A549 (cell line): ENCODE data around the gene PLEKHD1. TPM values are rescaled to one million over a fixed set of nuclear protein-coding genes. Genes with fewer than 3 reads are reported as not detected.
A peak's percentile ranks its signal among the peaks of the same experiment; 100 is the strongest.

Experiments used
- ATAC-seq, 2 experiments: fragments of 200-7000 bp in 1 of 2; fragments of >200 bp in 1 of 2; cut with Nextera tagmentation in 1 of 2; cut with Tn5 transposase in 1 of 2; 3 replicates each; pipeline versions ENCODE4 v1.8.0 to v1.9.1; 2018 to 2020; ENCODE audit warnings: mild to moderate bottlenecking in 1 of 2, moderate library complexity in 1 of 2
- CTCF ChIA-PET: fragments of 300-600 bp; sonication (Branson Sonifier 250); formaldehyde crosslinking; extraction: SDS; loops from one replicate; lab custom pipeline; 2021; ENCODE audit warnings: antibody characterized with exemption, inconsistent platforms; lab: Yijun Ruan, JAX
- POLR2A ChIA-PET: fragments of 350-600 bp; formaldehyde crosslinking; extraction: SDS; loops from one replicate; lab custom pipeline; 2021; ENCODE audit warnings: antibody characterized with exemption, inconsistent platforms; lab: Yijun Ruan, JAX
- DNase-seq, 2 experiments: peaks; one replicate each; pipeline versions ENCODE4 v3.0.0 to v3.0.0-alpha.2; 2011 to 2016; ENCODE audit warnings: low read depth in 1 of 2, low spot score in 1 of 2
- FAIRE-seq: peaks from 2 replicates; lab custom pipeline; 2011; peaks lifted over from hg19 to GRCh38; lab: Jason Lieb, UNC
- H3K27ac ChIP-seq, 2 experiments: fragments of >200 bp; sonication (Bioruptor Twin); formaldehyde crosslinking; 3 replicates each; pipeline ENCODE4 v1.5.1; 2016 to 2017
- H3K4me1 ChIP-seq: fragments of >200 bp; sonication (Bioruptor Twin); formaldehyde crosslinking; 3 replicates; pipeline ENCODE4 v1.6.1; 2016
- H3K4me2 ChIP-seq: fragments of >200 bp; sonication (Bioruptor Twin); formaldehyde crosslinking; 3 replicates; pipeline ENCODE4 v1.6.1; 2016
- H3K4me3 ChIP-seq: fragments of >200 bp; sonication (Bioruptor Twin); formaldehyde crosslinking; 3 replicates; pipeline ENCODE4 v1.5.1; 2016
- H3K9me3 ChIP-seq: fragments of >200 bp; sonication (Bioruptor Twin); formaldehyde crosslinking; 3 replicates; pipeline ENCODE4 v1.6.1; 2016
- CEBPB ChIP-seq, 2 experiments: fragments of >200 bp in 1 of 2; sonication (Bioruptor Twin) in 1 of 2; formaldehyde crosslinking in 1 of 2; IDR thresholded peaks; 2 replicates each; pipeline ENCODE4 v1.6.1; 2012 to 2016
- CHD2 ChIP-seq: fragments of 150-350 bp; IDR thresholded peaks from 2 replicates; pipeline ENCODE4 v1.6.1; 2014; ENCODE audit warnings: low read length; ENCODE audit not compliant: partially characterized antibody
- CHD4 ChIP-seq: fragments of 200-600 bp; sonication (generic); IDR thresholded peaks from 2 replicates; pipeline ENCODE4 v1.6.1; 2016; ENCODE audit warnings: antibody characterized with exemption, mild to moderate bottlenecking, borderline replicate concordance
- ESRRA ChIP-seq: fragments of 150-350 bp; IDR thresholded peaks from 2 replicates; pipeline ENCODE4 v1.6.1; 2014; ENCODE audit warnings: mild to moderate bottlenecking, low read length, borderline replicate concordance
- HES2 ChIP-seq: fragments of >200 bp; sonication (Bioruptor Twin); formaldehyde crosslinking; IDR thresholded peaks from 2 replicates; pipeline ENCODE4 v1.6.1; 2016
- HOXA7 ChIP-seq: fragments of 250-450 bp; sonication (Bioruptor Pico); IDR thresholded peaks from 2 replicates; pipeline ENCODE4 v1.5.0; 2020; ENCODE audit warnings: mild to moderate bottlenecking, moderate library complexity
- HOXB13 ChIP-seq: fragments of 250-450 bp; sonication (Bioruptor Pico); IDR thresholded peaks from 2 replicates; pipeline ENCODE4 v1.5.0; 2020; ENCODE audit warnings: low read depth, mild to moderate bottlenecking, moderate library complexity
- JUN ChIP-seq, 2 experiments: fragments of >200 bp; sonication (Bioruptor Twin); formaldehyde crosslinking; IDR thresholded peaks; 2 replicates in 1 of 2; 3 replicates in 1 of 2; pipeline ENCODE4 v1.6.1; 2016 to 2017
- KDM5A ChIP-seq: fragments of 200-600 bp; sonication (generic); IDR thresholded peaks from 2 replicates; pipeline ENCODE4 v1.6.1; 2016; ENCODE audit warnings: antibody characterized with exemption, mild to moderate bottlenecking
- MYC ChIP-seq: IDR thresholded peaks from 2 replicates; pipeline ENCODE4 v1.6.1; 2012; ENCODE audit warnings: mild to moderate bottlenecking, inconsistent platforms, low read length, improper control_type of control experiment, borderline replicate concordance
- PBX3 ChIP-seq: IDR thresholded peaks from 2 replicates; pipeline ENCODE4 v1.6.1; 2012
- PHF8 ChIP-seq: fragments of 200-600 bp; sonication (generic); IDR thresholded peaks from 2 replicates; pipeline ENCODE4 v1.6.1; 2016; ENCODE audit warnings: low read depth, mild to moderate bottlenecking, antibody characterized with exemption, moderate library complexity, borderline replicate concordance
- POLR2AphosphoS2 ChIP-seq: conservative IDR thresholded peaks from 2 replicates; pipeline ENCODE4 v1.6.1; 2012; ENCODE audit warnings: low read length, improper control_type of control experiment, inconsistent platforms
- RARB ChIP-seq: fragments of 250-450 bp; sonication (Bioruptor Pico); IDR thresholded peaks from 2 replicates; pipeline ENCODE4 v1.8.0; 2021; ENCODE audit warnings: mild to moderate bottlenecking, moderate library complexity
- TP53 ChIP-seq: fragments of 250-450 bp; sonication (Bioruptor Pico); IDR thresholded peaks from 2 replicates; pipeline ENCODE4 v1.5.0; 2021; ENCODE audit warnings: mild to moderate bottlenecking, moderate library complexity
- ZNF302 ChIP-seq: fragments of 250-450 bp; sonication (Bioruptor Pico); IDR thresholded peaks from 2 replicates; pipeline ENCODE4 v1.9.0; 2021; ENCODE audit warnings: inconsistent platforms, mild to moderate bottlenecking, moderate library complexity
- ZSCAN20 ChIP-seq: fragments of 250-450 bp; sonication (Bioruptor Pico); IDR thresholded peaks from 2 replicates; pipeline ENCODE4 v1.8.0; 2022; ENCODE audit warnings: mild to moderate bottlenecking, moderate library complexity
- WGBS: methylation state at CpG from one replicate; pipeline ENCODE4 v1.1.6; 2017; ENCODE audit errors: missing lambda C conversion rate; 5-methylcytosine and 5-hydroxymethylcytosine counted together
- polyA plus RNA-seq, 4 experiments: library from polyadenylated mRNA; depleted of rRNA in 3 of 4; stranded (reverse); fragments of >200 nt; fragmentation: RNase III in 1 of 4; extraction: RNeasy Plus Mini Kit Qiagen cat#74134 plus additional on column Dnase treatment in 1 of 4; gene quantifications; 2 replicates in 3 of 4; 3 replicates in 1 of 4; pipeline ENCODE4 v1.2.3, GENCODE V29; 2011 to 2017
- TF ChIP-seq, protein P1 (sequence below): fragments of 200-600 bp; sonication (generic); IDR thresholded peaks from 2 replicates; pipeline ENCODE4 v1.6.1; 2016; ENCODE audit warnings: antibody characterized with exemption, mild to moderate bottlenecking, moderate library complexity
- TF ChIP-seq, protein P2 (sequence below): fragments of 150-350 bp; IDR thresholded peaks from 2 replicates; pipeline ENCODE4 v1.6.1; 2014; ENCODE audit warnings: low read depth, mild to moderate bottlenecking, low read length

PLEKHD1 gene
- polyA plus RNA-seq, 2 of the 4 experiments (the other 2 are of a cell fraction), result 0.01 to 0.04 TPM

GRCh38 chr14:69451941-69452340 lies 32.6 kb upstream of the PLEKHD1 start:
- POLR2A ChIA-PET, result no interaction called here
- 89% methylated on average over 2 of the region's 2 CpGs for WGBS
- TF ChIP-seq RARB (CRISPR knock-in tag) (no peak), CHD2 (no peak), JUN (IDR thresholded peaks at IDR 0.05) (no peak), ZNF302 (CRISPR knock-in tag) (no peak), POLR2AphosphoS2 (no peak), KDM5A (no peak), HOXA7 (CRISPR knock-in tag) (no peak), CEBPB (IDR thresholded peaks at IDR 0.05) (no peak), PHF8 (no peak), ZSCAN20 (CRISPR knock-in tag) (no peak), HES2 (no peak), PBX3 (no peak)
- TF ChIP-seq, protein P1, sequence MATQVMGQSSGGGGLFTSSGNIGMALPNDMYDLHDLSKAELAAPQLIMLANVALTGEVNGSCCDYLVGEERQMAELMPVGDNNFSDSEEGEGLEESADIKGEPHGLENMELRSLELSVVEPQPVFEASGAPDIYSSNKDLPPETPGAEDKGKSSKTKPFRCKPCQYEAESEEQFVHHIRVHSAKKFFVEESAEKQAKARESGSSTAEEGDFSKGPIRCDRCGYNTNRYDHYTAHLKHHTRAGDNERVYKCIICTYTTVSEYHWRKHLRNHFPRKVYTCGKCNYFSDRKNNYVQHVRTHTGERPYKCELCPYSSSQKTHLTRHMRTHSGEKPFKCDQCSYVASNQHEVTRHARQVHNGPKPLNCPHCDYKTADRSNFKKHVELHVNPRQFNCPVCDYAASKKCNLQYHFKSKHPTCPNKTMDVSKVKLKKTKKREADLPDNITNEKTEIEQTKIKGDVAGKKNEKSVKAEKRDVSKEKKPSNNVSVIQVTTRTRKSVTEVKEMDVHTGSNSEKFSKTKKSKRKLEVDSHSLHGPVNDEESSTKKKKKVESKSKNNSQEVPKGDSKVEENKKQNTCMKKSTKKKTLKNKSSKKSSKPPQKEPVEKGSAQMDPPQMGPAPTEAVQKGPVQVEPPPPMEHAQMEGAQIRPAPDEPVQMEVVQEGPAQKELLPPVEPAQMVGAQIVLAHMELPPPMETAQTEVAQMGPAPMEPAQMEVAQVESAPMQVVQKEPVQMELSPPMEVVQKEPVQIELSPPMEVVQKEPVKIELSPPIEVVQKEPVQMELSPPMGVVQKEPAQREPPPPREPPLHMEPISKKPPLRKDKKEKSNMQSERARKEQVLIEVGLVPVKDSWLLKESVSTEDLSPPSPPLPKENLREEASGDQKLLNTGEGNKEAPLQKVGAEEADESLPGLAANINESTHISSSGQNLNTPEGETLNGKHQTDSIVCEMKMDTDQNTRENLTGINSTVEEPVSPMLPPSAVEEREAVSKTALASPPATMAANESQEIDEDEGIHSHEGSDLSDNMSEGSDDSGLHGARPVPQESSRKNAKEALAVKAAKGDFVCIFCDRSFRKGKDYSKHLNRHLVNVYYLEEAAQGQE, result no peak
- TF ChIP-seq, protein P2, sequence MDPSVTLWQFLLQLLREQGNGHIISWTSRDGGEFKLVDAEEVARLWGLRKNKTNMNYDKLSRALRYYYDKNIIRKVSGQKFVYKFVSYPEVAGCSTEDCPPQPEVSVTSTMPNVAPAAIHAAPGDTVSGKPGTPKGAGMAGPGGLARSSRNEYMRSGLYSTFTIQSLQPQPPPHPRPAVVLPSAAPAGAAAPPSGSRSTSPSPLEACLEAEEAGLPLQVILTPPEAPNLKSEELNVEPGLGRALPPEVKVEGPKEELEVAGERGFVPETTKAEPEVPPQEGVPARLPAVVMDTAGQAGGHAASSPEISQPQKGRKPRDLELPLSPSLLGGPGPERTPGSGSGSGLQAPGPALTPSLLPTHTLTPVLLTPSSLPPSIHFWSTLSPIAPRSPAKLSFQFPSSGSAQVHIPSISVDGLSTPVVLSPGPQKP, result no peak

GRCh38 chr14:69458350-69458749 lies 26.2 kb upstream of the PLEKHD1 start:
- ATAC-seq (0 out of 6 replicates have a peak, but pooled peaks of 1 of the 2 experiments have one; percentile 48), DNase-seq (no peak), FAIRE-seq (no peak)
- ChIA-PET POLR2A (interaction anchor here (2.1 kb wide), 1 partner anchor 60 kb away, joined by 9 read pairs; the partner anchor contains the start of genes ERH and SLC39A9), CTCF (interaction anchor here (1.1 to 8.6 kb wide), 8 partner anchors 14 to 217 kb away, joined by 4 to 95 read pairs (median 6); partner anchors contain the start of gene GALNT16)
- Histone ChIP-seq H3K9me3 (no peaks in the 10 kb centered on the region), H3K4me1 (no peaks in the 10 kb centered on the region), H3K27ac (no peak overlapping the region), H3K4me2 (no peak overlapping the region), H3K4me3 (no peak overlapping the region)
- TF ChIP-seq ESRRA, result no peak
- TF ChIP-seq HOXB13 (CRISPR knock-in tag), result no peak
- no peak for TF ChIP-seq MYC
- TF ChIP-seq, protein P2, result no peak
- no peak for TF ChIP-seq TP53 (CRISPR knock-in tag)
- no peak for TF ChIP-seq CHD4
- WGBS, result 90% methylated on average over 11 of the region's 11 CpGs

More at GRCh38 chr14:69451941-69452340, 32.6 kb upstream of the PLEKHD1 start:
- CTCF ChIA-PET, result interaction anchor here (2.4 kb wide), 1 partner anchor 8 kb away, joined by 10 read pairs; no protein-coding TSS in a partner anchor
- Histone ChIP-seq H3K4me1 (no peaks in the 10 kb centered on the region), H3K4me3 (no peak overlapping the region), H3K9me3 (no peaks in the 10 kb centered on the region), H3K27ac (no peak overlapping the region), H3K4me2 (no peak overlapping the region)
- ATAC-seq, result no peak
- FAIRE-seq, result no peak
- DNase-seq, result no peak
